NCI-H524 (cell line): ENCODE data around the gene VPS13D.

Experiments used
- DNase-seq, 2 experiments: peaks; one replicate each; lab custom pipeline; 2025; lab: John Stamatoyannopoulos, UW

The VPS13D gene

DNA sequence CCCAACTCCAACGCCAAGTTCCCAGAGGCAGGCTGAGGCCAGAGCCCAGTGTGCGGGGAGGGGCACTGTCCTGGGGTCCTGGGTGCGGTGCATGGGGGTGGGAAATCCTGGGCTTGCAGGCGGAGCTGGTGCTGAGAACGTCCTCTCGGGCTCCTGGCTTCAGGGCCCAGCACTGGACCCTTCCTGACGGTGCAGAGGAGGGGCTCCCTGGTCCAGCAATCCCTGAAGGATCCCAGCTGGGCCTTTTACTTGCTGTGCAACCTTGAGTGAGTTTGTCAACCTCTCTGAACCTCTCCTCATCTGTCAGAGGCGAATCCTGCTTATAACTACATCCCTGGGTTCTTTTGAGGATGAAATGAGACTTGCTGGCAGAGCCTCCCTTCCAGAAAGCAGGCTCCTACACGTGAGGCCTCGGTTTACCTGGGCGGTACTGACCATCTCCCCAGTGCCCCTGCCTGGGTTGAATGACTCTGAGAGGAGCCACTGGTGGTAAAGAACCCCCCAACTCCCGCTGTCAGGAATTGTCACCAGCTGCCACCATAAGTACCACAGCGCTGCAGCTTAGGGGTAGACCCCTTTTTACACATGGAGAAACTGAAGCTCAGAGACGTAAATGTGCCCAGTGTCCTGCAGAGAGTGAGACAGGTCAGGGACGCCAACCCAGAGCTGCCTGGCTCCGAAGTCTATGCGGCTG, 310.9 kb downstream of the VPS13D start:
- DNase-seq: no peak

DNA sequence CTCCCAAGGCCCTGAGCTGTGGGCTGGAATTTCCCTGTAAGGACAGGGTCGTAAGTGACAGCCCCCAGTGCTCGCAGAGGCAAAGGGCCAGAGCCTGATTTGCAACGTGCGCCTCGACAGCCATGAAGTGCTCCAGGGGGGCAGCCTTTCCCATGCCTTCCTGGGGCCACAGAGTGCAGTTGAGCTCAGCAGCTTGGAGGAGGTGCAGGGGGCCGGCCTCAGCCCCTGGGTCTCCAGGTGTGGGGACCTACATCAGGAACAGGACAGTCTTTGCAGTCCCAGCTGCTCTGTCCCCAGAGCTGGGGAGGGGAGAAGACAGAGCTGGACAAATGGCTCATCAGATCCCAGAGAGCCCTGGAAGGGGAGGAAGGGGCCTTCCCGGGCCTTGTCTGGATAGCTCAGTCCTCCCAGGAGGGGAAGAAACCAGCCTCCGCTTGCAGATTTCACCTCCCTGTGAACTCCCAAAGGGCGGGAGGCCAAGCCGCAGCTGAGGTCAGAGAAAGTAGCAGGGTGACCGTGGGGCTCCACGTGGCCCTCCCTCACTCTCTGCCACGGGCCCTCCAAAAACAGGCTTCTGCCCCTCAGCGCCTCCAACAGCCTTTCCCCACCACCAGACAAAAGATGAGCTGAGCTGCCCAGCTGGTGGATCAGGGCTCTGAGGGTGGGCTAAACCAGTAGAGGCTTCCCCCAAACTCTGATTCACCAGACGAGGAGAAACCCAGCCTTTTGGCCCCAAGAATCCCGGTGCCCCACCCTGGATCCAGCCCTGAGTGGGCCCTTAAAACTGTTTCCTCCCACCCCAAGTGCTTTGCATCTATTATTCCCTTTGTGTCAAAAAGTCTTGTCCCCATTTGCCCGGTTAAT, 311.7 kb downstream of the VPS13D start:
- DNase-seq: no peak

DNA sequence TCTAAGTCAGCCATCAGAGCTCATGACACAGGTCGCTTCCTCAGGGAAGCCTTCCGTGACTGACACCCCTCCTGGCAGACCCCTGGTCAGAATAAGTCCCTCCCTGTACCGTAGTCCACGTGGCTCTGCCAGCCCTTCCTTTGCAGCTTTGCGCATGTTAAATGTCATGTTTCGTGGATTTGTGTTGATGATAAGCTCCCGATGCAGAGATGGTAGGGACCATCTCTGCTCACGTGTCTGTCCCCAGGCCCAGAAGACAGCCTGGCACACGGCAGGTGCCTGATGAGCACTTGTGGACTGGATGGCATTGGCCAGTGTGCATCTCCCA, 312.3 kb downstream of the VPS13D start:
- DNase-seq: no peak

DNA sequence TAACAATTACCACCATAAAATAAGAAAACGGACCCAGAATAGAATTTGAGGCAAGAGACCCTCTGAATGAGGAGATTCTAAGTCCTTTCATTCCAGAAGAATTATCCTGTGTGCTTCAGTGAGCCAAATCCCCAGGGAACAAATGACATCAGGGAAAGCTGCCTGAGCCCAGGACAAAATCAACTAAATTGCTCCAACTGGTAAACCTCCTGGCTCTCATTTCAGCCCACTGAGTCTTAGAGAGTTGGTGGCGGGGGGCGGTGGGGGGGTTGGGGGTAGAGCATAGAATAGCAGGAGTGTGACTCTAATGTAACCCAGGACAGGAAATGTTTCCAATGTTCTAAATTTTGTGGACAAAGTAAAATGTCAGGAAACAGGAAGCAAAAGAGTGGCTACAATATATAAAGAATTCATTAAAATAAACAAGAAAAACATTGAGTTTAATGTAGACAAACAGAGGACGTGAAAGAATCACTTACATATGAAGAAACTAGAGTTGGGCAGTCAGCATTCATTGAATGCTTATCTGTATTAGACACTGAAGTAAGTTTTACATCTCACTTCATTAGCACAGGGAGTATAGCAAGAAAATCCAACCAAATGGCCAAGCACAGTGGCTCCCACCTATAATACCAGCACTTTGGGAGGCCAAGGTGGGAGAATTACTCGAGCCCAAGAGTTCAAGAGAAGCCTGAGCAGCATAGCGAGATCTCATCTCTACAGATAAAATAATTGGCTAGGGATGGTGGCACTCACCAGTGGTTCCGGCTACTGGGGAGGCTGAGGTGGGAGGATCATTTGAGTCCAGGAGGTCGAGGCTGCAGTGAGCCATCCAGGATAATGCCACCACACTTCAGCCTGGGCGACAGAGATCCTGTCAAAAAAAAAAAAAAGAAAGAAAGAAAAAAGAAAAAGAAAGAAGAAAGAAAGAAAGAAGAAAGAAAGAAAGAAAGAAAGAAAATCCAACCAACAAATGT, 313.1 kb downstream of the VPS13D start:
- peak in 1 of 2 experiments; percentile 24 for DNase-seq

DNA sequence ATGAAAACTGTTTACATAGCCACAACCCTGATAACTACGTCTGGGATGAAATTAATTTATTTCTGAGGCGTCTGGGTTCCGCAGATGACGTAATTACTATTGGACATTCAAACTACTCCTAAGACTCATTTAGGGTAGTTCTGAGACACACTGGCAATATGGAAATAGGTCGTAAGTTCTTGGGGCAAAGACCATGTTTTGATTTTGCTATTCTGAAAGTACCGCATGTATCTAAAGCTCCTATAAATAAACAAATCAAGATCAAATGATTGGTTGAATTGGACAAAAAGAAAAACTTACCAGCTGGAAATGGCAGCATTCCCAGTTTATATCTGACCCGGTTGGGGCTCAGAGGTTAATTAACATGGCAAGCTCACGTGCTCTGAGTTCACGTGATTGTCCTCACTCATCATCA, 313.9 kb downstream of the VPS13D start:
- no peak for DNase-seq

DNA sequence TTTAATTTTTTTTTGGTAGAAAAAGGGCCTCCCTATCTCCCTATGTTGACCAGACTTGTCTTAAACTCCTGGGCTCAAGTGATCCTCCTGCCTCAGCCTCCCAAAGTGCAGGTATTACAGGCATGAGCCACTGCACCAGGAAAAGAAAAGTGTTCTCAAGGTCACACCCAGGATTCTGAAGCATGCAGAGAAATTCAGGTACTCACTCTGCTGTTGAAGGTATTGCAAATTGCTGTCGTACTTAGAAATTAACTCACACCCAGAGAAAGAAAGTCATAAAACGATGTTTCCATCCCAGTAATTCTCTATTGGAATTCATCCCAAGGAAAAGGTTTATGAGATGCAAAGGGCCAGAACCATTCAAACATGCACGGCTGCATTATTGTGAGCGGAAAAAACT, 314.5 kb downstream of the VPS13D start:
- DNase-seq: no peak

DNA sequence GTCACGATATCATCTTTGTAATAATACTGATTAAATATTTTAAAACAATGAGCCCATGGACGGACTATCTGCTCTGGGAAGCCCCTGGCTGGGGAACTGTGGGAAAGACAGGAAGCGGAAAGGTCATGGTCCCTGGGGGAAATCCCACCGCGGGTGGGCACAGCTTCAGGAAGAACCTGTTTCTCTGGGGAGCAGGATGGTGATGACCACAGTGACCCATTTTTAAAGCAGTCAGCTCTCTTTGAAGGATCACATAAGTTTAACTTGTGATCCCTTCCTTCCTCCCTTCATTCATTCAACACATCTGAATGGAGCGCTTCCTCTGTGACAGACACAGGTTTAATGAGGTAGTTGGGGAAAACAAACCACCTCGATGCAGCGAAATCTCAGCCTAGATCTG, 315.2 kb downstream of the VPS13D start:
- no peak for DNase-seq

DNA sequence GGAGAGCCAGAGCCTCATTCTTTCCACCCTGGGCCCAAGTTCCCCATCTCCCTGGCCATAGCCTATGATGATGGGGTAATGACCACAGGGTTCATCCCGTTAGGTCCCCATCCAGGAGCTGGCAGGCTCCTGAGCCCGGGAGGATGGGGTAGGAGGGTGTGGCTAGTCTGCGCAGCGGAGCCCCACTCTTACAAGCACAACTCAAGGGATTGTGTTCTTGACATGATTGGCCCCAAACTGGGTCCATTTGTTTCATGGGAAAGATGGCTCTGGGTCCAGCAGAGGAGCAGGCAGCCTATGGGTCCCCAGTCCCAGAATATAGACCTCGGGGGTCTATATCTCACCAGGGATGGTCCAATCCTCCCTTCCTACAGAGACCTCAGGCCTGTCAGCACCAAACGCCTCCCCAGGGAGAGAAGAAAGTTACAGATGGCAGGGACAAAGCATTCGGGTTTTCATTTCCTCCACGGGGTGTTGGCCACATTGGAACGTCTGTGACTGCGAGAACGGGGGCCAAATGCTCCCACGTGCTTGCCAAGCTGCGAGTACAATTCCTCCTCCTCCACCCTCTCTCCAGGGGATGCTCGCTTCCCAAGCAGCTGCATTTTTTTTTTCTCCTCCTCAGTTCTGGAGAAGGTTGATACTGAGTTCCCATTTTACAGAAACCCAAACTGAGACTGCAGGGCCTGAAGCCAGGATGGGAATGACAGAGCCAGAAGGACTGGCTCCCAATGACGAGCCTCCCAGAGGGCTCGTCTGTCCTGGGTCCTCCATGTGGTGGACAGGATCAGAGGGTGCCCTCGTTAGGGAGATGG, 317.1 kb downstream of the VPS13D start:
- DNase-seq: no peak

DNA sequence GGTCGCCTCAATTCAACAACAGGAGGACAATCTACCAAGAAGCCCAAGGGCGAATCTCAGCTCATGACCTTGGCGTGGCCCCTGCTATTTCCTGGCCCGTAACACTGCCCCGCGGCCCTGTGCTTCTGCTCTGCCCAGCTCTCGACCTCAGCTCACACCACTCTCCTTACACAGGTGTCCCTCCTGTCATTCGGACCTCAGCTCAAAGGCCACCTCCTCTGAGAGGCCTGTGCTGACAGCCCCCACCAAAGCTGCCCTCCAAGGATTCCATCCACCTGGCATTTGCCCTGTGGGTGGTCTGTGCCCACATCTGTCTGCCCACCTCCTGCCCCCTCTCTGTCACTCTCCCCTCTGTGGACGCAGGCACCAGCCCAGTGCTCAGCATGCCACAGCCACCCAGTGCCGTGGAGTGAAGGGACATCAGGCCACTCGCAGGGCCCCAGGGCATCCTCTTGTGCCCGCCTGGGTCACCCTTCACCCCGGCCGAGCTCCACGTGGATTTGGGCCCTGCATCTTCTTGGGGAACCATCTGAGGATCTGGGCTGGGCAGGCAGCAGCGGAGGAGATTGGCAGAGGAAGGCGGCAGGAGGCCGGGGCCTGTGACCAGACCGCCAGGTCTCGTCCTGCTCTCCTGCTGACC, 317.9 kb downstream of the VPS13D start:
- no peak for DNase-seq

DNA sequence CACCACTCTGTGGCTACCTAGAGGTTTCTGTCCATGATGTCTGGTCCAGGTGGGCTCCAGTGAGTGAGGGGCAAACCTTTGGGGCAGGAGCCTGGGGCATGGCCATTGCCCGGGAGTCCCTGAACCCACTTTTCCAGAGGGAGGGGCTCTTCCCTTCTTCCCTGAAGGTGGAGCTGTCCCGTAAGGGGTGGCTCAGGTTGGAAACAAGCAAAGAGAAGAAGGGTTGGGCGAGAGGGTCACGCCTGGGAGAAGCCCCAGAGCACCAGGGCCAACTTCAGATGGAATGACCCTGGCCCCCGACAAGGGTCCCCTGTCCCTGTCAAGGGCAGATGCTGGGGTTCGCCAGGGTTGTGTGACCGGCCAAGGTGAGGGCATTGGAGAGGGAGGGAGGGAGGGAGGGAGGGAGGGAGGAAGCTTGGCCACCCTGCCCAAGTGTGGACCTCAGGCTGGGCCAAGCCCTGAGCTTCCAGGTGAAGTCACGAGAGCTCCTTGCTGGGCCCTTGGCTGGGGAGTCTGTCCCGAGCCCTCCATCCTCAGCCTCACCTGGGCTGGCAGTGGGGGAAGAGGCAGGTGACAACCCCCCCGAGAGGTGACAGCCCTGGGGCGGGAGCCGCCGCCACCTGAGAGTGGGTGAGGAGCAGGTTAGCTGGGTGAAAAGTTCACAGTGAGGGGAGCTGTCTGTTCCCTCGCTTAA, 318.6 kb downstream of the VPS13D start:
- no peak for DNase-seq

DNA sequence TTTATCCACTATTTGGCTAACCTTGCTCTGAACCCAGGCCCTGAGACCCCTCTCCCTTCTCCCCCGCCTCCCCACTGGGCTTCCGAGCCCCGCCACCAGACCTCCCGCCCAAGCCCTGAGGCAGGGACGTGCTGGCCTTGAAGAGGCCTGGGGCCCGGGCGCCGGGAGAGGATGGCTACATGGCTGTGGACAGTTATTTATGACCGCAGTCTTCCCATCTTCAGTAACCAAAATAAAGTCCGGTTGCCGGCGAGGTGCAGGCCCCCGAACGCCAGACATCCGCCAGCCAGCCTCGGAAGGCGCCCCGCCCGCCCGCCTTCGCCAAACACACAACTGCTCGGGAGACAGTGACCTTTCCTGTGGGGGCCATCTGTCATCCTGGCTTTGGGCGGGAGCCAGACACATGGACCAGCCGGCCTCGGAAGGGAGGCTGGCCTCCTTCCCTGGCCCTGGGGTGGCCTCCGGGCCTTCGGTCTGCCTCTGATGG, 319.2 kb downstream of the VPS13D start:
- DNase-seq: no peak

DNA sequence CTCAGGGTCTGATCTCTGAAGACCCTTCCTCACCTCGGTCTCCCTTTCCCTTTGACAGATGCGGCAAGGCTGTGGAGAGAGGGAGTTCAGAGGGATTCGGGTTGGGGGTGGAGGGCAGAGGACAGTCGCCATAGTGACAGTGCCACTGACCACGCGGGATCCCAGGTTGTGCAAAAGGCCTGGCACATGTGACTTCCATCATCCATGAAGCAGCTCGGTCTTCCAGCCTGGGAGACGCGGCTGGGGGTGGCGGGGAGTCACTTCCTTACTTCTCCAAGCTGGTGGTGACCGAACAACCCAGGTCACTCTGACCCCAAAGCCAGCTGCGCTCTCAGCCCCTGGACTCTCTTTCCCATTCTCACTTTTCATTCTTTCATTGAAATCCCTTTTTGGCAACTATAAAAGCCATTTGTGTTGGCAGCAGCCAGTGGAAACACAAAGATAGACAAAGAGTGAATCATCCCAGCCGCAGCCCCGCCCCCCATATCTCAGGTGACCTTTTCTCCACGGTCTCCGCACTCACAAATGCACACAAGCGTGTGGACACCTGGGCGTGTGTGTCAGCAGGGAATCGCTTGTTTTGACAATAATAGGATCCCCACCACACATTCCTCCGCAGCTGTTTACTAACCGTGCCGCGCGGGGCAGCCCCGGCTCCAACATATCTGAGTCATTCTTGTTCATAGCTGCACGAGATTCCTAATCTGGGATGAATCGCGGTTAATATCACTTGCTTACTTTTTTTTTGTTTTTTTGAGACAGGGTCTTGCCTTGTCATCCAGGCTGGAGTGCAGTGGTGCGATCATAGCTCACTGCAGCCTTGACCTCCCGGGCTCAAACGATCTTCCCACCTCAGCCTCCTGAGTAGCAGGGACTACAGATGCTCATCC, 319.9 kb downstream of the VPS13D start:
- DNase-seq: no peak

DNA sequence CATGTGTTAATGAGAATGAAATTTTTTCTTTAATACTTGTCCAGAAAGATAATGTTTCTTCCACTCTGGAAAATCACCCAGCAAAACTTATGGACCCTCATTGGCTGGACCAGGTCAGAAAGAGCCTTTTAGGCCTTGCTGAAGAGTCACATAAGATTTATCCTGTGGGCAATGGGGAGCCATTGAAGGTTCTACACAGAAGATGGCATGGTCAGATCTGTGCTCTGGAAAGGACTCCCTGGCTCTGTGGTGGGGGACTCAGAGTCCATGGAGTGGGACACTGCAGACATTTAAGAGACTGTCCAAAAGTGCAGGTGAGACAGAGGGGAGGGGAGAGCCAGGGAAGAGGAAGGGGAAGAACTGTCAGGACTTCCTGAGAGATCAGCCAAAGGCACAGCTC, 321.8 kb downstream of the VPS13D start:
- DNase-seq: no peak

DNA sequence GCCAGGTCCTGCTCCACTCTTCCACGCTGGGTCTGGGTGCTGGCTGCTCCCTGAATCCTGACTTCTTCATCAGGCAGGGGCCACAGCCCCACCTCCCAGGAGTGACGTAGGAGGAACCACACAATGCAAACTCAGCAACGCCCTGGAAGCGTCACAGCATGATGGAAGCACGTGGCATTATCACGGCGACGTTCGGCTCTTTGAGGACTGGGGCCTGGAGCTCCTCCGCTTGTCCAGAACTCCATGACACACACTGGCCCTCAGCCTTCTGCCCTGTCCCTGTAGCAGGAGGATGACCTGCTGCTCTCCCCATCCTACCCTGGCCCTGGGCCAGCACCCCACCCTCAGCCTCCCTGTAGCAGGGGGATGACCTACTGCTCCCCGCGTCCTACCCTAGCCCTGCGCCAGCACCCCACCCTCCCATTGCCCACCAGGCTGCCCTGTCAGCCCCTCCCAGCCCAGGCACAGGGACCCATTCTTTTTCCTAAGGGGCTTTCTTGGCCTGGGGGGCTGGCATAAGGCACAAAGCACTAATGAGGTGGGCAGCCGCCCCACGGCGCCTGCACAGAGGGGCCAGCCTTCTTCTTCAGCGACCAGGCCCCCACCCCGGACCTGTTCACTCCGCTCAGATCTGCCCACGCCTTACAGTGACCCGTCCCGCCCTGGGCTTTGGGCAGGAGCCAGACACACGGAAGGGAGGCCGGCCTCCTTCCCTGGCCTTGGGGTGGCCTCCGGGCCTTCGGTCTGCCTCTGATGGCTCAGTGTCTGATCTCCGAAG, 322.5 kb downstream of the VPS13D start:
- no peak for DNase-seq

DNA sequence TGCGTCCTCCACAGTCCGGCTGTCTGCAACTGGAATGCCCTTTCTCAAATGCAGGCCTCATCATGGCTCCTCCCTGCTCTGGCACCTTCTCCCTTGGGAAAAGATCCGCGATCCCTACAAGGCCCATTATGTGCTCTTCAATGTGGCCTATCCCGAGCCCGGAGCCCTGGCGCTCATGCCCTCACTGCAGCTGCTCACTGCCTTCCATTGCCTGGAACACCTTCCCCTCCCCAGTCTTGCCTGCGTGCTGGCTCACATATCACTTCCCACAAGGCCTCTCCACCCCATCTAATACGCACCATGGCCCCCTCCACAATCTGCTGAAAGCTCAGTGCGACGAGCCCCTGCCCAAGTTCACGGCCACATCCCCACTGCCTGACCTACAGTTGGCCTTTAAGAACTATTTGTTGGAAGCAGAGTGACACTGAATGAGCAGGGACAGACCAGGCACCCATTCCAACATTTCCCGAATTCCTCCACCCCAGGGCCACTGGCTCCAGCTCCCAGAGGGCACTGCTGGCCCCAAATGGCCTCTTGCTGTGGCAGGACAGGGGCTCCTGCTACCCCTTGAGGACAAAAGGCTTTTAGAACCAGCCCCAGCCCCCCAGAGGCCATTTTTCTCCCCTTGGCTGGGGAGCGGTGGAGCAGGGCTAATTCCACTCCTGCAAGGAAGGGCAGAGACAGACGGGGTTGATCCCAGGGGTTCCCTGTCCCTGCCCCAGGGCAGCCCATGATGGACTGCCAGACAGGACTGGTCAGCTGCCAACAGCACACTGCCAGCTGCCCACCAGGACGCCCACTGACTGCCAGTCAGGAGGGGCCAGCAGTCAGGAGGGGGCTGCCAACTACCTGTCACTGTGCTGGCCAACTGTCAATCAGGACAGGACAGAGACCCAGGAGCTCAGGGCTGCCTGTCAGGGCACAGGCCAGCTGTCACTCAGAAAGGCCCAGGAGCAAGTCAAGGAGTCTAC, 323.4 kb downstream of the VPS13D start:
- DNase-seq: no peak

DNA sequence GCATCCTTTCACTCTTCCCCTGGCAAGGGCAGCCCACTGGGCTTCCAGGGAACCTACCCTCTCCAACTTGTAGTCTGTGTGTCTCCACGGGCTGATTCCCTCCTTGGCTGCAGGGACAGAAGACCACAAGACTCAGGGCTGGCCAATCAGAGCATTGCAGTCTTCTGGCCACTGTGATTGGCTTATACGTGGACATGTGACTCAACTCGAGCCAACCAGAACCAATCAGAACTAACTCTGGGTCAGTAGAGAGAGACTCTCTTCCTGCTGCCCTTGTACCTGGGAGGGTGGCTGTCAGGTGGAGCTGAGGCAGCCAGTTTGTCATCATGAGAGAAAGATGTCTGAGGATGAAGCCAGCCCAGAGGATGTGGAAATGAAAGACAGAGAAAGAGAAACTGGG, 324.1 kb downstream of the VPS13D start:
- DNase-seq: no peak
